ENCODE results near the gene PRKCD.

The PRKCD gene

DNA sequence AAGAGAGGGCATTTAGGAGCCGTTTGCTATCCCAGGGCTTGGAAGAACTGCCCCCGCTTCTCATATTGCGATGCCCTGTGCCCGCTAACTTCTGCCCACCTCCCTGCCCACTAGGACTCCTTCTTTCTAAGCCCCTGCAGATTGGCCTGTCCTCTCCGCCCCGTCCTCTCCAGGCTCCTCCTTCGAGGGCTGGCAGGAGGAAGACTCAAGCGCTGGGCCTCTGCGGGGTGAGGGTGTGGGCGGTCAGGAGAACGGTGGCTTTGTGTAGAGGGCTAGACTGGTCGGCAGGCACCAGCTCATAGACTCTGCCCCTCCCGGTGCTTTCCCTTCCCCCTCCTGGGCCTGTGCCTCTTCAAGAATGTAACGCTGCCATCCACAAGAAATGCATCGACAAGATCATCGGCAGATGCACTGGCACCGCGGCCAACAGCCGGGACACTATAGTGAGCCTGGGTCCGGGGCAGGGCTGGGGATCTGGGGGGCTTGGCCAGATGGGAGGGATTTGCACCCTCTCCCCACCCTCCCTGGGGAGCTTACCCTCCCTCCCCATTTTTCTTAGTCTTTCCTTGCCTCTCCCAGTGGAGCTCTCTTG lies 21.9 kb downstream of the PRKCD start:
- no peak overlapping the region for H3K4me3 ChIP-seq (ENCODE audit: control insufficient read depth, low read depth, low read length)
- TF ChIP-seq, protein P1, sequence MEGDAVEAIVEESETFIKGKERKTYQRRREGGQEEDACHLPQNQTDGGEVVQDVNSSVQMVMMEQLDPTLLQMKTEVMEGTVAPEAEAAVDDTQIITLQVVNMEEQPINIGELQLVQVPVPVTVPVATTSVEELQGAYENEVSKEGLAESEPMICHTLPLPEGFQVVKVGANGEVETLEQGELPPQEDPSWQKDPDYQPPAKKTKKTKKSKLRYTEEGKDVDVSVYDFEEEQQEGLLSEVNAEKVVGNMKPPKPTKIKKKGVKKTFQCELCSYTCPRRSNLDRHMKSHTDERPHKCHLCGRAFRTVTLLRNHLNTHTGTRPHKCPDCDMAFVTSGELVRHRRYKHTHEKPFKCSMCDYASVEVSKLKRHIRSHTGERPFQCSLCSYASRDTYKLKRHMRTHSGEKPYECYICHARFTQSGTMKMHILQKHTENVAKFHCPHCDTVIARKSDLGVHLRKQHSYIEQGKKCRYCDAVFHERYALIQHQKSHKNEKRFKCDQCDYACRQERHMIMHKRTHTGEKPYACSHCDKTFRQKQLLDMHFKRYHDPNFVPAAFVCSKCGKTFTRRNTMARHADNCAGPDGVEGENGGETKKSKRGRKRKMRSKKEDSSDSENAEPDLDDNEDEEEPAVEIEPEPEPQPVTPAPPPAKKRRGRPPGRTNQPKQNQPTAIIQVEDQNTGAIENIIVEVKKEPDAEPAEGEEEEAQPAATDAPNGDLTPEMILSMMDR (IDR thresholded peaks at IDR 0.05; ENCODE audit: control insufficient read depth, insufficient read depth, low read depth, low read length, missing control alignments) = no peak
- no peak for DNase-seq (ENCODE audit: low read depth)

DNA sequence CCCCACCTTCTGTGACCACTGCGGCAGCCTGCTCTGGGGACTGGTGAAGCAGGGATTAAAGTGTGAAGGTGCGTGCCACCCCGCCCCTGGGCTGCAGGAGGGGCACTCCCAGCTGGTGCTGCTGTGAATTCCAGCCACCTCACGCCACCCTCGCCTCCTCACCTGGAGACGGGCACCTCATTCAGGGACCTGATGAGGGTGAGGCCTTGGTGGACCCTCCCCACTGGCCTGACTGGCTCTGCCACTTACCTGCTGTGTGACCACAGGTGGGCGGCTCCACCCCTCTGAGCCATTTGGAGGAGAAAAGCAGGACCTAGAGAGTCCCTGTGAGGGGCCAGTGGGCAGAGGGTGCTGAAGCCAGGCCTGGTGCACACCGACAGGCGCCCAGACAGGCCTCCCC lies 22.5 kb downstream of the PRKCD start:
- TF ChIP-seq, protein P1 (IDR thresholded peaks at IDR 0.05; ENCODE audit: control insufficient read depth, insufficient read depth, low read depth, low read length, missing control alignments) = no peak

DNA sequence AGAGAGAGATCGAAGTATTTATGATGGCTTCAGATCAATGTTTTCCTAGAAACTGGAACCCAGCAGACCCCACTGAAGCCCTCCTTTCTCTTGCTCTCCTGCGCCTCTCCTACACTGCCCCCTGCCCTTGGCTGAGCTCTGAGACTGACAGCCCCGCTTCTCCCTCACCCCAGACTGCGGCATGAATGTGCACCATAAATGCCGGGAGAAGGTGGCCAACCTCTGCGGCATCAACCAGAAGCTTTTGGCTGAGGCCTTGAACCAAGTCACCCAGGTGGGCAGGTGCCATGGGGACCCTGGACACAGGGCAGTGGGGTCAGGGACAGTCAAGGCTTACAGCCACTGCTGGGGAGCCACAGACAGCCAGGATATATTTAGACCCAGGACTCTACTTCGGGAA lies 23.7 kb downstream of the PRKCD start:
- no peak for DNase-seq (ENCODE audit: low read depth)
- no peak overlapping the region for H3K4me3 ChIP-seq (ENCODE audit: control insufficient read depth, low read depth, low read length)
- TF ChIP-seq, protein P1 (IDR thresholded peaks at IDR 0.05; ENCODE audit: control insufficient read depth, insufficient read depth, low read depth, low read length, missing control alignments) = no peak

More for the DNA sequence above, 22.5 kb downstream of the PRKCD start:
- no peak for DNase-seq (ENCODE audit: low read depth)
- no peak overlapping the region for H3K4me3 ChIP-seq (ENCODE audit: control insufficient read depth, low read depth, low read length)

DNA sequence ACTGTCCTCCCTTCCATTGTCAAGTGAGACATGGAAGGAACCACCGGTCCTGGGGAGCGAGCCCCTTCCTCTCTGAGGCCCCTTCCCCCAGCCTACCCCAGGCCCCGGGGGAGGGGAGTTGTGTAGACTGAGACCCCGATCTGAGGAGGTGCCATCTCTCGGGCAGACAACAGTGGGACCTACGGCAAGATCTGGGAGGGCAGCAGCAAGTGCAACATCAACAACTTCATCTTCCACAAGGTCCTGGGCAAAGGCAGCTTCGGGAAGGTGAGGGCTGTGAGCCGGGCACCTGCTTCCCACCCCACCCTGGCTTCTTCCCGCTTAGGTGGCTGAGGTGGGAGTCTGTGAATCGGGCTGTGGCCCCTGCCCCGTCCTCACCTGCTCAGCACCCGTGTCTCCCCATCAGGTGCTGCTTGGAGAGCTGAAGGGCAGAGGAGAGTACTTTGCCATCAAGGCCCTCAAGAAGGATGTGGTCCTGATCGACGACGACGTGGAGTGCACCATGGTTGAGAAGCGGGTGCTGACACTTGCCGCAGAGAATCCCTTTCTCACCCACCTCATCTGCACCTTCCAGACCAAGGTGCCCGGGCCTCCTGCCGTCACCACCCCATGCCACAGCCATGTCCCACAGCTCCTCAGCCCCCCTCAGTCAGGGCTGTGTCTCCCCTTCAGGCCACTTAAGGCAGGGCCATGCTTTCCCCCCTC lies 24.9 kb downstream of the PRKCD start:
- no peak overlapping the region for H3K4me3 ChIP-seq (ENCODE audit: control insufficient read depth, low read depth, low read length)
- TF ChIP-seq, protein P1 (IDR thresholded peaks at IDR 0.05; ENCODE audit: control insufficient read depth, insufficient read depth, low read depth, low read length, missing control alignments) = no peak
- no peak for DNase-seq (ENCODE audit: low read depth)

DNA sequence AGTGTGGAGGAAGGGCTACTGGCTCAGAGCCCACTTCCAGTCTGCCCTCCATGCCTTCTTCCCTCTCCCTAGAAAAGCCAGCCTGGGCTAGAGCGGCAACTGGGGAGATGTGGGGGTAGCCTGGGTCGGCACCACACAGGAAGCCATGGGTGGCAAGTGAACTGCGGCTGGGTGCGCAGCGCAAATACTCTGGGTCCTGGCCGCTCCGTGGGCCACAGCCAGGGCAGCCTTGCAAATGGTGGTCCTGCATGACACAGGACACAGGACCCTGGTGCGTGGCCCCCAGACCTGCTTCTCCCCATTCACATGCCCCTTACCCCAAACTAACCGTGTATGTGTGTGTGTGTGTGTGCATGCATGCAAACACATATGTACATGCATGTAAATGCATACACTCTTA lies 25.7 kb downstream of the PRKCD start:
- DNase-seq (ENCODE audit: low read depth) = no peak
- TF ChIP-seq, protein P1 (IDR thresholded peaks at IDR 0.05; ENCODE audit: control insufficient read depth, insufficient read depth, low read depth, low read length, missing control alignments) = no peak
- H3K4me3 ChIP-seq (ENCODE audit: control insufficient read depth, low read depth, low read length) = no peak overlapping the region

DNA sequence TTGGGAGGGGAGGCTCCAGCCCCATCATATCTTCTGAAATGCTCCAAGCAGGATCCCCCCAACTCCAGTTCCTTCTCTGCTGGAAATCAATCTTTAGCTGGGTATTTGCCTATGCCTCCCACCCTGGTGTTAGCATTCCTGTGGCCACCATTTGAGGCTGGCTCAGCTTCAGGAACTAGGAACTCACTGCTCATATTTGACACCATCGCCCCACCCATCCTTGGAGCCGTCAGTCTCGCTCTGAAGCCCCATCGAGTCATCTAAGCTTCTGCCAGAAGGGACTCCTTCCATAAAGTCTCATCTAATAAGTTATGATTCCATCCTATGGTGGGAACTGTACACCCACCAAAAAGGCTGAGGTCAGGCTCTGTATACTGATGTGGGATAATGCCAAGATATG lies 26.4 kb downstream of the PRKCD start:
- no peak for DNase-seq (ENCODE audit: low read depth)
- TF ChIP-seq, protein P1 (IDR thresholded peaks at IDR 0.05; ENCODE audit: control insufficient read depth, insufficient read depth, low read depth, low read length, missing control alignments) = no peak
- H3K4me3 ChIP-seq (ENCODE audit: control insufficient read depth, low read depth, low read length) = no peak overlapping the region
